LoVo (cell line): ENCODE data around the gene MTERF2.

ENCODE experiments used
- DNase-seq: peaks from one replicate; pipeline ENCODE4 v3.0.0-alpha.2; 2016; ENCODE audit warnings: low spot score

Gene MTERF2

DNA sequence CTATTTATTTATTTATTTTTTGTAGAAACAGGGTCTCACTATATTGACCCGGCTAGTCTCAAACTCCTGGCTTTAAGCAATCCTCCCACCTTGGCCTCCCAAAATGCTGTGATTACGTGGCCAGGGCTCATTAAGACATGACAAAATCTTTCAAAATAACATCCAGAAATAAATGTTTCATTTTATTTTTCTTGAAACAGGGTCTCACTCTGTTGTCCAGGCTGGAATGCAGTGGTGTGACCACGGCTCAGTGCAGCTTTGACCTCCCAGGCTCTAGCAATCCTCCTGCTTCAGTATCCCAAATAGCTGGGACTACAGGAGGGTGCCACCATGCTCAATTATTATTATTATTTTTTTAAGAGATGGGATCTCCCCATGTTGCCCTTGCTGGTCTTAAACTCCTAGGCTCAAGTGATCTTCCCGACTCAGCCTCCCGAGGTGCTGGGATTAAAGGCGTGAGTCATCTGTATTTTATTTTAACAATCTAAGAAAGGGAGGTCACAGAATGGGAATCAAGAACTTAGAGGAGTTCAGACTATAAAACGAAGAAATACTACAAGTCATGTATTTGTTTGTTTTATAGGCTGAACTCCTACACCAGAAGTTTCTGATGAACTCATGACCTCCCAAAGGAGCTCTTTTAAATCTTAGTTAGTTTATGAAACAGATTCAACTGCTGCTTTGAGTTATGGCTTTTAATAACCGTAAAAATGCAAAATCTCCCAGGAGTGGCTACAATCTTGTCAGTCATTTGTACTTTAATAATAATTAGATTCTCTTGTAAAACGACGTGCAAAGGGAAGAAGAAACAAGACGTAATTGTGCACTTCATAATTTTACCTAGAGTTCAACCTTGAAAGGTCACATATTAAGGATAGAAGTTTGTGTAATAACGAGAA lies 33.3 kb downstream of the MTERF2 start:
- DNase-seq, result peak; percentile 70

DNA sequence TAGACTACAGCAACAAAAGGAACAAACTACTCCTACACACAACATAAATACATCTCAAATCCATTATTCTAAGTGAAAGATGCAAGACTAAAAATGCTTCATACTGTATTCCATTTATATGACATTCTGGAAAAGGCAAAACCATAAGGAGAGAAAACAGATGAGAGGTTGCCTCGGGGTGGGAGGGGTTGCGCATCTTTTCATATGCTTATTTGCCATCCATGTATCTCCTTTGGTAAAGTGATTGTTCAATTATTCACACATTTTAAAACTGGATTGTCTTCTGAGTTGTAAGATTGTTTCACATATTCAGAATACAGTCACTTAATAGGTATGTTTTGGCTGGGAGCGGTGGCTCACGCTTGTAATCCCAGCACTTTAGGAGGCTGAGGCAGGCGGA lies 36.4 kb downstream of the MTERF2 start:
- no peak for DNase-seq

DNA sequence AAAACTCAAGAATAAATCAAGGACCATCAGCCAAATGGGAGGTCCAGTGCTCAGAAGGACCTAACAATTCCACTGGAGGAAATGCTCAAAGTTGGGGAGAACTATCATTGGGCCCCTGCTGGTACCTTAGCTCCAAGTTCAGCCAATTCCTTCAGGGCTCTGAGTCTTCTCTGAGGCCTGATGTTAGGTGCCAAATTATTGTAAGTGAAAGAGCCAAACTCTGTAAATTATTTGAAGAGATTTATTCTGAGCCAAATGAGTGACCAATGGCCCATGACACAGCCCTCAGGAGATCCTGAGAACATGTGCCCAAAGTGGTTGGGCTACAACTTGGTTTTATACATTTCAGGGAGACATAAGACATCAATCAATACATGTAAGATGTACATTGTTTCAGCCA lies 39.5 kb downstream of the MTERF2 start:
- no peak for DNase-seq

DNA sequence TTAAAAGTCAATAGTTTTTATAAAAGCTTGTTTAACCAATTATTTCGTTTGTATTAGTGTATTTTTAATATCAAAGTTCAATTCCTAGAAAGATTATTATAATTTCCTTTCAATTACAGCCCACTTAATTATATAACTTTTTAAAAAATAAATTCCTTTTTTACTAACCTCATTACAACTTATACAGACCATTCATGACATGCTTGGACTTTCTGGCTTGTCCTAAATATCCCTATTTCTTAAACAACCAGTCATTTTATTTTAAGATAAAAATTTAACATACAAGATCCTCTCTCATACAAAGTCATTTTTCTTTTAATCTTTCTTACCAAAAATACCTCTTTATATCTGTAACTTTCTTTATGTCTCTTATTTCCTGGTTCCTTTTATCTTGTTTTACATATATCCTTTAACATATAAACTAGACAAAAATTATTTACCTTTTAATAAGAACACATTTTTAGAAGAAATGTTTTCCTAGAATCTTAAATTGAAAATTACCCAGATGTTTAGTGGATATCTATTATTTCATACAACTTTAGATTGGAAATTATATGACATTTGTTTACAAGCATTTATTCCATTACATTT lies 41.6 kb downstream of the MTERF2 start:
- DNase-seq, result no peak

DNA sequence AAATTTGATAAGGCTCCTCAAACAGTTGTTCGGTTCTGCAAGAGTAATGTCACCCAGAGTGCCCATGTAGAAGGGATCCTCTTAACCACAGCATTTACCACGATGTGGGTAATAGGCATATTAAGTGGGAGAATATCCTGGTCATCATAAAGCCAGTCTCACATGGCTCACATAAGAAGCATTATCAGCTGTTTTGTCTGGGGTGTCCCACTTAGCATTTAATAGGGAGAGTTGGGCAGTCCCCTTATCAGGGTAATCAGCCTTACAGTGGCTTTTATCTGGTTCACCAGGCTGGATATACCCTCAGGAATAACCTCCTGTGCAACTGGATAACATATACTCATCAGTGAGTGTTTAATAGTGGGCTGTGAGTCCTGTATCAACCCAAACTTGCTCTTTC lies 44.2 kb downstream of the MTERF2 start:
- DNase-seq, result no peak

DNA sequence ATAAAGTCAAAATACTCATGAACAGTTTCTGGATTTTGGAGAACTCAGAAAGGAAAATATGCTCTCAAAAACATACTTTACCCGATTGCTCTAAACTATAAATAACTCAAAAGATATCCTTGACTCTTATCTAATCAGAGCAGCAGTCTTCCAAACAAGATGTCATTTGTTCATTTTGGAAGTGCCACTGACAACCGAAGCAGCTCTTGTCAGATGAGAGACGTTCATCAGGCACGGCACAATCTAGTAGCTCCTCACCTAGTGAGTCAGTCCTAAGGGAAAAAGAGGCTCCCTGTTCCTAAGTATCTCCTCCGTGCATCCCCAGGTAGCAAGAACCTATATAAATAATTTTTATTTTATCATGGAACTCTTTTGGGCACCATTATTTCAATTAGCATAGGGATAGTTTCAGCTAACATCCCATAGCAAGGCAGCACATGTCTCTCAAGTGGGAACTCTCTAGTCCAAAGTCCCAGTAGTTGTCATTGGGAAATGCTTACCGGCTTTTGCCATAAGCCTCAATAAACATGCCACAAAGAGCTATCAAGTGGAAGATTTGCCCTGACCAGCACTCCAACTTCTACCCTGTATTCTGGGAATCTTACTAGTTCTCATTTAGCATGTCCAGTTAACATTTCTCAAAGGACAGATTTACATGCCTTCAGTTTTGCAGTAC lies 45.3 kb downstream of the MTERF2 start:
- DNase-seq, result no peak

DNA sequence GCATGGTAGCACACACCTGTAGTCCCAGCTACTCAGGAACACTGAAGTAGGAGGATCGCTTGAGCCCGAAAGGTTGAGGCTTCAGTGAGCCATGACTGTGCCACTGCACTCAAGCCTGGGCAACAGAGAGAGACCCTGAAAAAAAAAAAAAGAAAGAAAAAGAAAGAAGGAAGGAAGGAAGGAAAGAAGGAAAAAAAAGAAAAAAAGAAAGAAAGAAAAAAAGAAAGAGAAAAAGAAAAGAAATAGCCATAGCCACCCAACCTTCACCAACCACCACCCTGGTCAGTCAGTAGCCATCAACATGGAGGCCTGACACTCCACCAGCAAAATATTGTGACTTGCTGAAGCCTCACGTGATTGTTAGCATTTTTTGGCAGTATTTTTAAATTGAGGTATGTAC lies 52.7 kb downstream of the MTERF2 start:
- no peak for DNase-seq
